Lower lobe of right lung (tissue), 2 donors: ENCODE measurements around the gene STIL. TPM values are rescaled to one million over a fixed set of nuclear protein-coding genes. Genes with fewer than 3 reads are reported as not detected.
"Not testable (repeated sequence)": the region's sequence is repeated elsewhere in the genome, so short reads cannot be mapped to it uniquely, and the experiment has no call there.

Experiments used
- ATAC-seq, 2 donors: fragments of 200-7000 bp; cut with Tn5 transposase; one replicate each; pipeline ENCODE4 v1.9.1; 2020 to 2022; ENCODE audit warnings: mild to moderate bottlenecking in 2 of 2, moderate library complexity in 2 of 2
- DNase-seq: peaks from one replicate; pipeline ENCODE4 v3.0.0-alpha.2; 2020
- H3K27ac ChIP-seq: fragments of 200-600 bp; one replicate; pipeline ENCODE4 v1.8.0; 2022
- H3K27me3 ChIP-seq: fragments of 200-600 bp; one replicate; pipeline ENCODE4 v1.8.0; 2022; ENCODE audit warnings: low read depth
- H3K36me3 ChIP-seq: fragments of 200-600 bp; one replicate; pipeline ENCODE4 v1.8.0; 2022; ENCODE audit warnings: mild to moderate bottlenecking
- H3K4me1 ChIP-seq: fragments of 200-600 bp; one replicate; pipeline ENCODE4 v1.8.0; 2022
- H3K4me3 ChIP-seq: fragments of 200-600 bp; one replicate; pipeline ENCODE4 v1.8.0; 2022; ENCODE audit warnings: mild to moderate bottlenecking
- H3K9me3 ChIP-seq: fragments of 200-600 bp; one replicate; pipeline ENCODE4 v1.8.0; 2022
- intact Hi-C: fragments of 100-400 bp; cut with DNase I; formaldehyde crosslinking; loops from one replicate; pipeline ENCODE4 v1.11.0; 2022
- total RNA-seq: library from RNA; stranded (reverse); fragmentation: NEBNext Ultra II Directional; extraction: Animal tissue kit (Norgen Biotek cat#: 25700); gene quantifications from one replicate; pipeline ENCODE4 v1.2.1, GENCODE V29; 2021
- TF ChIP-seq, protein P1 (sequence below): fragments of 200-600 bp; IDR thresholded peaks from one replicate; pipeline ENCODE4 v1.8.0; 2022; ENCODE audit warnings: antibody characterized with exemption, mild to moderate bottlenecking
- donor health status: DM: no; HTN: yes; CAD: no; lungs with severe emphysema.

The STIL gene
- total RNA-seq, 1 donor from 2014 or later, result 1.6 TPM

DNA sequence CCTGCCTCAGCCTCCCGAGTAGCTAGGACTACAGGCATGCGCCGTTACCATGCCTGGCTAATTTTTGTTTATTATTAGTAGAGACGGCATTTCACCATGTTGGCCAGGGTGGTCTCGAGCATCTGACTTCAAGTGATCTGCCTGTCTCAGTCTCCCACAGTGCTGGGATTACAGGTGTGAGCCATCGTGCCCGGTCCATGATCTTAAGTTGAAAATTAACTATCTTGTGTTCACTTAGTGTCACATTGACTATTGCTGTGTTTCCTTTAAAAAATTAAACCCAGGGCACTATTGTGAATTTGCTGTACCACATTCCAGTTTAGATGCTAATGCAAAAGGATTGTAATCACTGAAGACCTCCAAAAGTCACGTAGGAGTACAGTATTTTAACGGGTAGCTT is 33.8 kb upstream of the STIL start:
- Histone ChIP-seq H3K9me3 (no peaks in the 10 kb centered on the region), H3K4me1 (no peaks in the 10 kb centered on the region), H3K27me3 (no peaks in the 10 kb centered on the region), H3K36me3 (peaks cover 4% of the 10 kb centered on the region), H3K4me3 (no peak overlapping the region), H3K27ac (no peak overlapping the region)
- DNase-seq, result no peak
- TF ChIP-seq, protein P1, sequence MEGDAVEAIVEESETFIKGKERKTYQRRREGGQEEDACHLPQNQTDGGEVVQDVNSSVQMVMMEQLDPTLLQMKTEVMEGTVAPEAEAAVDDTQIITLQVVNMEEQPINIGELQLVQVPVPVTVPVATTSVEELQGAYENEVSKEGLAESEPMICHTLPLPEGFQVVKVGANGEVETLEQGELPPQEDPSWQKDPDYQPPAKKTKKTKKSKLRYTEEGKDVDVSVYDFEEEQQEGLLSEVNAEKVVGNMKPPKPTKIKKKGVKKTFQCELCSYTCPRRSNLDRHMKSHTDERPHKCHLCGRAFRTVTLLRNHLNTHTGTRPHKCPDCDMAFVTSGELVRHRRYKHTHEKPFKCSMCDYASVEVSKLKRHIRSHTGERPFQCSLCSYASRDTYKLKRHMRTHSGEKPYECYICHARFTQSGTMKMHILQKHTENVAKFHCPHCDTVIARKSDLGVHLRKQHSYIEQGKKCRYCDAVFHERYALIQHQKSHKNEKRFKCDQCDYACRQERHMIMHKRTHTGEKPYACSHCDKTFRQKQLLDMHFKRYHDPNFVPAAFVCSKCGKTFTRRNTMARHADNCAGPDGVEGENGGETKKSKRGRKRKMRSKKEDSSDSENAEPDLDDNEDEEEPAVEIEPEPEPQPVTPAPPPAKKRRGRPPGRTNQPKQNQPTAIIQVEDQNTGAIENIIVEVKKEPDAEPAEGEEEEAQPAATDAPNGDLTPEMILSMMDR, result no peak
- ATAC-seq, result no peak
- intact Hi-C loops, result no loop called here

DNA sequence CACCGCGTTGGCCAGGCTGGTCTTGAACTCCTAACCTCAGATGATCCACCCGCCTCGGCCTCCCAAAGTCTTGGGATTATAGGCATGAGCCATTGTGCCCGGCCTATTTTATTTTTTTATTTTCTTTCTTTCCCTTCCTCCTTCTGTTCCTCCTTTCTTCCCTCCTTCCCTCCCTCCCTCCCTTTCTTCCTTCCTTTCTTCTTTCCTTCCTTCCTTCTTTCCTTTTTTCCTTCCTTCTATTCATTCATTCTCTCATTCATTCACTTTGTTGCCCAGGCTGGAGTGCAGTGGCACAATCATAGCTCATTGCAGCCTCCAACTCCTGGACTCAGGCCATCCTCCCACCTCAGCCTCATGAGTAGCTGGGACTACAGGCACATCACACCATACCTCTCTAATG is 33.0 kb upstream of the STIL start:
- H3K4me1 ChIP-seq, H3K9me3 ChIP-seq, intact Hi-C loops, H3K27me3 ChIP-seq, DNase-seq, H3K27ac ChIP-seq, H3K4me3 ChIP-seq, H3K36me3 ChIP-seq, ATAC-seq: not testable (repeated sequence)

DNA sequence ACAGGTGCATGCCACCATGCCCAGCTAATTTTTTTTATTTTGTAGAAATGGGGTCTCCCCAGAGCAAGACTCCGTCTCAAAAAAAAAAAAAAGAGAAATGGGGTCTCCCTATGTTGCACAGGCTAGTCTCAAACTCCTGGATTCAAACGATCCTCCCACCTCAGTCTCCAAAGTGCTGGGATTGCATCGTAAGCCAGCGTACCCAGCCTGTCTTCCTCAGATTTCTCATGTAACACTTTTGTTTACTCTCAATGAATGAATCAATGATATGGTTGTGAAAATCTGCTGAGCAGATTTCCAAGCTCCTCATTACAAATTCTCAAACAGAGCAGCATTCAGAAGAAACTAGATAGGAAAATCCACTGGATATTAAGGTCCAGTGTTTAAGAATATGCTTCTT is 26.3 kb upstream of the STIL start:
- TF ChIP-seq, protein P1, result no peak
- ATAC-seq (no peak), DNase-seq (no peak)
- Histone ChIP-seq H3K4me3 (no peak overlapping the region), H3K27ac (no peak overlapping the region), H3K27me3 (no peaks in the 10 kb centered on the region), H3K9me3 (no peaks in the 10 kb centered on the region), H3K4me1 (peaks cover 14% of the 10 kb centered on the region), H3K36me3 (no peaks in the 10 kb centered on the region)
- intact Hi-C loops, result no loop called here

DNA sequence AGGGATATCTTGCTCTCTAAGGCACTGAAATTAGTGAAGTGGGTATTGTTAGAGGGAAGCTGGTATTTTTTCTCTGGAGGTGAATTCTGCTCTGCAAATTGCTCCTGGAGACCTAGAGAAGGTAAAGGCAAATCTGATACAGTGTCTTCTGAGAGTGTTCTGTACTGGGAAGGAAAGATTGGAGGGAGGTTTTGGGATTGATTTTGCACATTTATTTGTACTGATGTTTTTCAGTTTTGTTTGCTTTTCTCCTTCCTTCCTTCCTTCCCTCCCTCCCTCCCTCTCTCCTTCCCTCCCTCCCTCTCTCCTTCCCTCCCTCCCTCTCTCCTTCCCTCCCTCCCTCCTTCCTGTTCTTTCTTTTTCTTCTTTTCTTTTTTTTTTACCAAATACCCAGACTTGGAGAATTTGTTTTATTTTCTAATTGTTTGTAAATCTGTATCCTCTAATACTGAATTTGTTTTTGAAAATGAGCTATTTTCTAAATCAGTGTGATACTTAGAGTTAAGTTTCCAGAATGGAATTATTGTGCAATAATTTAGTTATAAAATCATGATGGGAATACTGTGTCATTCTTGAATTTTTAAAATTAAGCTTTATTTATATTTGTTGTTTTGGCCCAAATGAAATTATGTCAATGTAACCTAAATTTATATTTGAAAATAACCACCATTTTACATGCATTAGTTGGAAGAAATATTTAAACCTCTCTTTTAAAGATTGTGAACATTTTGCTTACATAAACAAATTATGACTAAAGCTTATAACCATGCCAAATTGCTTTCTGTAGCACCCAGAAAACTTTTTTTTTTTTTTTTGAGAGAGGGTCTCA is 24.5 kb upstream of the STIL start:
- H3K4me1 ChIP-seq, result peaks cover 20% of the 10 kb centered on the region
- H3K27ac ChIP-seq, result no peak overlapping the region
- H3K9me3 ChIP-seq, result no peaks in the 10 kb centered on the region
- no peak overlapping the region for H3K4me3 ChIP-seq
- TF ChIP-seq, protein P1, result no peak
- no peaks in the 10 kb centered on the region for H3K27me3 ChIP-seq
- intact Hi-C loops, result no loop called here
- no peaks in the 10 kb centered on the region for H3K36me3 ChIP-seq
- DNase-seq (no peak), ATAC-seq (no peak)

DNA sequence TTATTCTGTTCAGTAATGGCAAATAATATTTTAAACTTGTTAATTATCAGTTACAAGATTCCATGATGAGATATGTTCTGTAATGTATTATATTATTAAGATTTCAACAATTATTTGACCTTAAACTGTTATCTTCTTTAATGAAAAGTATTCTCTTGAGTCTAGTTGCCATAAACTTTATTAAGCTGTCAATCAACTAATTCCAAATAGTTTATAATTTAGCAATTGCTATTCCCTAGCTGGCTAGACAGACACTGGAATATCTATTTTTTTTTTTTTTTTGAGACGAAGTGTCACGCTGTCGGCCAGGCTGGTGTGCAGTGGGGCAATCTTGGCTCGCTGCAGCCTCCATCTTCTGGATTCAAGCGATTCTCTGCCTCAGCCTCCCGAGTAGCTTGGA is 23.4 kb upstream of the STIL start:
- intact Hi-C loops, result no loop called here
- Histone ChIP-seq H3K9me3 (no peaks in the 10 kb centered on the region), H3K4me3 (no peak overlapping the region), H3K36me3 (no peaks in the 10 kb centered on the region), H3K27ac (no peak overlapping the region), H3K27me3 (no peaks in the 10 kb centered on the region), H3K4me1 (peaks cover 29% of the 10 kb centered on the region)
- no peak for ATAC-seq
- TF ChIP-seq, protein P1, result no peak
- no peak for DNase-seq

DNA sequence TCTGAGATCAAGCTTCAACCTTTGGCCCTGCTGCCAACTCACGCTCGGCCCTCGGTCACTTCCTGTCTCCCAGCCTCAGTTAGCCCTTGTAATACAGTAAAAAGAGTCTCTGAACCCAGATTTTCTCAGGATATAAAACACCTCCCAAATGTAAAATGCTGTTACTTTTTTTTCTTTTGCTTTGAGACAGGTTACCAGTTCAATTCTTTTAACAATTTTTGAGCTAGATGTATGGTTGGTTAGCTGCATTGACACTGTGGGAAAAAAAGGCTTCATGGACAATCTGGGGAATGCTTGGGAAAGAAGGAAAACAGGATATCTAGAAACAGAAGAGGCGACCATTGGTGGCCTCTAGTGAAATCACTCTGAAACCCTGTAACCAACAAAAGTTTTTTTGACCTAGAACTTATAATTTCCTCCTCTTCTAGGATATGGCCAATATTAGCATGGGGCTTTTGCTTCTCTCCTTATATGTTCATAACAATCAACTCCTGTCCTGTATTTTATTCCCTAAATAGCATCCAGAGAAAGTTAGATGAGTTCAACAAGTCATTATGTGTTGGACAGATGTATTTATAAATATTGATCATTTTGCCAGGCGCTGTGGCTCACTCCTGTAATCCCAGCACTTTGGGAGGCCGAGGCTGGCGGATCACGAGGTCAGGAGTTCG is 21.0 kb upstream of the STIL start:
- Histone ChIP-seq H3K4me1 (peaks cover 30% of the 10 kb centered on the region), H3K27me3 (no peaks in the 10 kb centered on the region), H3K9me3 (no peaks in the 10 kb centered on the region), H3K36me3 (no peaks in the 10 kb centered on the region), H3K4me3 (peak overlapping the region; percentile 91), H3K27ac (peak overlapping the region; percentile 96)
- TF ChIP-seq, protein P1, result no peak
- intact Hi-C loops, result no loop called here
- DNase-seq (no peak), ATAC-seq (no peak)
